NK-92 (cell line): ENCODE measurements around the gene C1QTNF3.
A peak's percentile ranks its signal among the peaks of the same experiment; 100 is the strongest.
"Not testable (repeated sequence)": the region's sequence is repeated elsewhere in the genome, so short reads cannot be mapped to it uniquely, and the experiment has no call there.

Source experiments
- DNase-seq: peaks from one replicate; lab custom pipeline; 2025; ENCODE audit not compliant: unreplicated experiment; lab: John Stamatoyannopoulos, UW

The C1QTNF3 gene

DNA sequence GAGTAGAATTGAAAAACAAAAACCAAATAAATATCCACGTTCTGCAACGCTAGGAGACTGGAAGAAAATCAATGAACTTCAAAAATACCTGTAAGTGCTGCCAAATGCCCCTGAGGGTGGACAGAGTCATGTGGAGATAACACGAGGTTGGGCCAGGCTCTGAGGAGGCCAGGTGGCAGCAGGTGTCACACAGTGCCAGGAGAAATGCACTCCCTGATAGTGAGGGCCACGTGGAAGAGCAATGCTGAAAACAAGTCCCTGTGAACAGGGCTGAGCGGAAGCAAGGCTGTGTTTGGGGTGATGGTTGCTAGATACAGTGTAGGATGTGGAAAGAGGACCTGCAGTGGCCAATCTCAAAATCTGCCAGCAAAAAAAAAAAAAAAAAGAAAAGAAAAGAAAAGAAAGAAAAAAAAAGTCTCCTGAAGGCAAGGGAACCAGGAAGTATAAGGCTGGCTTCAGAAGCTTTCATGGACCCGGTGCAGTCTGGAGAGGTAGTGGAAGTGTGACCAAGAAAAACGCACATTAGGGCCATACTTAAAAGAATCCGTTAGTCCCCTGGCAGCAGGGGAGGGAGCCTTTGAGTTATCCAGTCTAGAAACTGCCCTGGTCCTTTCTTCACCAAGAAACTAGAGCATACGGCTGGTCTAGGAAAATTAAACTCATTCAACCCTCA is 16.8 kb downstream of the C1QTNF3 start:
- DNase-seq, result no peak

DNA sequence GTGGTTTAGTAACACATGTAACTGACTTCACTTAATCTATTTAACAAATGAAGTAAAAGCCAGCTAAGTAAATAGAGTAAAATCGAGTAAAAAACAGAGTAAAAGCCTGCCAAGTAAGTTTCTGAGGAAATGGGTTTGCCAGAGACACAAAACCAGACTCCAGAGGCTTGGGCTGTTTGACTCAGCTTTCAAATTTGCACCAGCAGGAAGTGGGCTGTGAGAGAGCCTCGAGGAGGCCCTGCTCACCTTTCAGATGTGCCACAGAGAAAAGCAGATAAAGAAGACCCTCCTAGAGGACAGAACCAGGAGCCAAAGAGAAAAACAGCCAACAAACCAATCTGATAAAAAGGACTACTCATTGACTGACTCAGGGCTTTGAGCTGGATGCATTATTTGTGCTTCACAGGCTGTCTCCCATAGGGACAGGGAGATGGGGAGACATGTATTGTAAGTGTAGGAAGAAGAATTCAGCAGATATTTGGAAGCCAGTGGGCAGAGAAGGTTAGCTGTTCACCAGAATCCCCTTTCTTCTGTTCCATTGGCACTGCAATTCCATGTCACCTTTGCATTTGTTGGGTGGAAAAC is 20.8 kb downstream of the C1QTNF3 start:
- DNase-seq, result no peak

DNA sequence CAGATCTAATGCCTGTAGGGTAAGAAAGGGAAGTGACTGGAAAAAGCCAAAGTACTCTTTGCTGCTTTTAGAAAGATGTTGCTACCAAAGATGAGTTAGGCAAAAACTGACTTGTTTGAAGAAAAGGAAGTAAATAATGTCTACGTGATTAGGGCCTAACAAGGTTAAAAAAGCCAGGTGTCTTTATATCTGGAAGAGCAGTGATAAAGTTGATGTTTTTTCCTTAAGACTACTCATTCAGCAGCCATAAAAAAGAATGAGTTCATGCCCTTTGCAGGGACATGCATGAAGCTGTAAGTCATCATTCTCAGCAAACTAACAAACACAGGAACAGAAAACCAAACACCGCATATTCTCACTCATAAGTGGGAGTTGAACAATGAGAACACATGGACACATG is 21.7 kb downstream of the C1QTNF3 start:
- DNase-seq, result no peak

DNA sequence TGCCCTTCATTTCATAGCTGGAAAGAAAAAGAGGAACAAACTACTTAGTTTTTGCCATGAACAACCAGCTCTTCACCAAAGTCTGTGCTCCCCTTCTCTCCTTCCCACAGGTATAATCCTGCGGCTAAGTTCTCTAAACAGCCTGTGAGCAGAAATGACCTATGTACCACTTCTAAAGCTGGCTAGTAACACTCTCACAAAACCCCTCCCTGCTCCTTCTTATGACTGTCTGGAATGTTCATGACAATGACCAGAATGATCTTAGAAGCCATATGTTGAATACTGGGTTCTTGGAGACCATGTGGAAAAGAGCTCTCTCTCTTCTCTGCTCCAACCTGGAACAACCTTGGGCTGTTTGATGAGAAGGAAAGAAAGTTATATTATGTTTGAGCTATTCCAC is 22.3 kb downstream of the C1QTNF3 start:
- DNase-seq, result no peak

DNA sequence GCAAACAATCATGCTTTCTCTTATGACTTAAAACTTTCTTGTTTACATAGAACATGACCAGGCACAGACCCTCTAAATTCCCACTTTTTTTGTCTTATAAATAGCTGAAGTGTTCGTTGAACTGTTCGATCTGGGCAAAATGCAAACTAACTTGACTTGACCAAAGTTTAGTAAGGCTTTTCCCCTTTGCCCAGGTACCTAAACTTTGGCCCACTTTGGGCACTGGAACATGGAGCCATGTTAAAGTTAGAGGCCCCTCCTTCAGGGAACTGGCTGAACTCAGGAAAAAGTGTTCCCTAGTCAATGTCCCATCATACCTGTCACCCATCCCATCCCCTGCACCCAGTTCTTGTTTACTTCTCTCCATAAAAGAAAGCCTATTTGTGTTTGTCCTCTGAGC is 25.8 kb downstream of the C1QTNF3 start:
- DNase-seq, result no peak

DNA sequence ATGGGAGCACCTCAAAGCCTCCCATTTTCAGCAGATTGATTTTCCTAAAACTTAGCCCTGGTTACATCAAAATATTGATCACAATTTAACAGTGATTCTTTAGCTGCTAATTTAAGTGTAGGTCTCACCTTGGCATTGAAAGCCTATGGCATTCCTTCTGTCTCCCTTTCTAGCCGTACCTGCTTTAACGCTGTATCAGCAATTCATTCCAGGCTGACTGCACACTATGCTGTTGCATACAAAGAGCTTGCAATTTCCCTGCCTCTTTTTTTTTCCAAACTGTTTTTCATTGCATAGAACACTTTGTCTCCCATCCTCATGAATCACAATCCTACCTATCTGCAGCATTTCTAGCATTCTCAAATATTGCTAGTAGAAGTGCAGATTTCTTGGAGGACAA is 26.3 kb downstream of the C1QTNF3 start:
- DNase-seq, result no peak

DNA sequence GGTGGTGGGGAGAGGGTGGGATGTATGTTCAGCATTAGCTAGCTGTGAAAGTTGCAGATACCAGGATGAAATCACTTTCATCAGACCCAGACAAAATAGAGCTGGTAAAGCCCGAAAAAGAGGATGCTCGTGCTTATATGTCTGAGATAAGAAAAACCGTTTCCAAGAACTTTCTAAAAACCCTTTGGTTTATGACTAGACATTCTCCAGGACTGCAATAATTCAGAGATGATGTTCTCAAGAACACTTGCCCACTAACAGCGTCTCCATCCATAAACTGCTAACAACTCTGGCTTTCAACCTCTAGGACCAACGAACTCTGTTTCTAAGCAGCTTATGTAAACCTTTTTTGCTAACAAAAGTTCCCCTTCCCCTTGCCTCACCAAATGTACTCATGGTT is 26.8 kb downstream of the C1QTNF3 start:
- DNase-seq, result no peak

DNA sequence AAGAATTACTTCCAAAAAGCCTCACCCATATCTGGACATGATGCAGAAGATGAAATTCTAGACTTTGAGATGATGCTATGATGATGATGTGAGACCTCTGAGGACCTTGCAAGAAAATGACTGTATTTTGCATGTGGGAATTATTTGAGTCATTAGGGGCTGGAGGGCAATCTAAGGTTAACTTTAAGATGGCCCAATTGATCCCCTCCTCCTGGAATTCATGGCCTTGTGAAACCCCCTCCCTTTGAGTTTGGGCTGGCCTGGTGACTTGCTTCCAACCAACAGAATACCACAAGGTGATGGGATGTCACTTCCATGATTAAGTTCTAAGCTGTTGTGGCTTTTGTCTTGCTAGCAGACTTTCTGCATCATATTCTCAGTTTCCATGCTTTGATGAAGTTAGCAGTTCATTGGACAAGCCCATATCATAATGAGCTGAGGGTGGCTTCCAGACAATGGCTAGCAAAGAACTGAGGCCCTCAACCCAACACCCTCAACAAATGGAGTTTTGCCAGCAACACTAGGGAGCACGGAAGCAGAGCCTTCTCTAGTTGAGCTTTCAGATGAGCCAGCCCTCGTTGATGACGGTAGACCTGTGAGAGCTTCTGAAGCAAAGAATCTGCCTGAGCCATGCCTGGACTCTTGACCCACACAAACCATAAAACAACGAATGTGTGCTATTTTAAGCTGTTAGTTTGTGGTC is 27.7 kb downstream of the C1QTNF3 start:
- DNase-seq, result no peak

DNA sequence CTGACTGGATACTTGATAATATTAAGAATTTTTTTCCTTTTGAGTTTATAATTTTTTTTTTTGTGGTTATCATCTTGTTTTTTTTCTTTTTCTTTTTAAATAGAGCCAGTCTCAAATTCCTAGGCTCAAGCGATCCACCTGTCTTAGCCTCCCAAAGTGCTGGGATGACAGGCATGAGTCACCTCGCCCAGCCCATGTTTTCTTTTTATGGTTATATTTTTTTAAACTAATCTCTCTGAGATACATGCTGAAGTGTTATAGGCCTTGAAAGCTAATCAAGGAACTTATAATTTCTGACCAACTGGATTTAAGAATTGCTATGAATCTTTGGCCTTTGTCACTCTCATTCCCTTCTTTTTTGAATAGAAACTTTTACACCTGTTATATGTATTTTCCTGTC is 28.4 kb downstream of the C1QTNF3 start:
- DNase-seq, result no peak

DNA sequence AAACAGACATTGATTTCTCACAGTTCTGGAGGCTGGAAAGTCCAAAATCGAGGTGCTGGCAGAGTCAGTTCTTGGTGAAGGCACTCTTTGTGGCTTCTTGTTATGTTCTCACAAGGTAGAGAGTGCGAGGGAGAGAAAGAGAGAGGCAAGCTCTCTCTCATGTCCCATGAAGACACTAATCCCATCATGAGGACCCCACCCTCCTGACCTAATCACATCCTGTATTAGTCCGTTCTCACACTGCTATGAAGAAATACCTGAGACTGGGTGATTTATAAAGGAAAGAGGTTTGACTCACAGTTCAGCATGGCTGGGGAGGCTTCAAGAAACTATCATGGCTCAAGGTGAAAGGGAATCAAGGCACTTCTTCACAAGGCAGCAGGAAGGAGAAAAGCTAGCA is 29.5 kb downstream of the C1QTNF3 start:
- no peak for DNase-seq

DNA sequence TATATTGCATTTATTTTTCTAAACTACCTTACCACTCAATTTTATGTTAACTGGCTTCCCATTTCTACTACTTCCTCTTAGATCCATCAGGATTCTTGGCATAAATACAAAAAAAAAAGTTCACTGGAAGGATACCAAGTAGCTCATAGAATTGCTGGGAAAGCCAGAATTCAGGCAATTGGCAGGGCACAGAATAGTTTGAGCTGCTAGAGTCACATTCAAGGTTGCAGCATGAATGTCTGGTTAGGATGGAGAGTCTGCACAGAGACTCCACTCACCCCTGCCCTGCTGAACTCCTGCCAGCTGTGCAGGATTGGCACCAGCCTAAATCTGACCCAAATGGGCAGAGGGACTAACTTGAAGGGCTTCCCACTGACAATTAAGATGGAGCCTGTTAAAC is 30.2 kb downstream of the C1QTNF3 start:
- DNase-seq, result no peak

DNA sequence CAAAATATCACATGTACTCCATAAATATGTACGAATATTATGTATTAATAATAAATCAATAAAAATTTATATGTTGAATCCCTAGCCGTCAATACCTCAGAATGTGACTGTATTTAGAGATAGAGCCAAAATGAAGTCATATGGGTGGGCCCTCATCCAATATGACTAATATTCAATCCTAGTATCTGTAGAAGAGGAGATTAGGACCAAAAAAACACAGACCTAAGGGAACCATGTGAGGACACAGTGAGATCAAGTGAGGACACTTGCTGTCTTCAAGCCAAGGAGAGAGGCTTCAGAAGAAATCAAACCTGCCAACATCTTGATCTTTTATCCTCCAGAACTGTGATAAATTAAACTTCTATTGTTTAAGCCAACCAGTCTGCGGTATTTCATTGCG is 31.5 kb downstream of the C1QTNF3 start:
- no peak for DNase-seq

DNA sequence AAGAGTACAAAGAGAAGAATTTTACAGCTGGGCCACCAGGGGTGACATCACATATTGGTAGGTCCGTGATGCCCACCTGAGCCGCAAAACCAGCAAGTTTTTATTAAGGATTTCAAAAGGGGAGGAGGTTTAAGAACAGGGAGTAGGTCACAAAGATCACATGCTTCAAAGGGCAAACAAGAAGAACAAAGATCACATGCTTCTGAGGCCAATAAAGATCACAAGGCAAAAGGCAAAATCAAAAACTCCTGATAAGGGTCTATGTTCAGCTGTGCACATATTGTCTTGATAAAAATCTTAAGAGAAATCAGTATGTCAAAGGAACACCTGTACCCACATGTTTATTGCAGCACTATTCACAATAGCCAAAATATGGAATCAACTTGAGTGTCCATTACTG is 32.9 kb downstream of the C1QTNF3 start:
- DNase-seq, result not testable (repeated sequence)

DNA sequence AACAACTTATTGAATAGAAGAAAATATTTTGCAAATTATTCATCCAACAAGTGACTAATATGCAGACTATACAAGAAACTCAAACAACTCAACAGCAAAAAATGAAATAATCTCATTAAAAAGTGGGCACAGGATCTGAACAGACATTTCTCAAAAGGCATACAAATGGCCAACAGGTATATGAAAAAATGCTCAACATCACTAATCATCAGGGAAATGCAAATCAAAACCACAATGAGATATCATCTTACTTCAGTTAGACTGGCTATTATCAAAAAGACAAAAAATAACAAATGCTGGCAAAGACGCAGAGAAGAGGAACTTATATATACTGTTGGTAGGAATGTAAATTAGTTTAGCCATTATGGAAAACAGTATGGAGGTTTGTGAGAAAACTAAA is 33.4 kb downstream of the C1QTNF3 start:
- no peak for DNase-seq

DNA sequence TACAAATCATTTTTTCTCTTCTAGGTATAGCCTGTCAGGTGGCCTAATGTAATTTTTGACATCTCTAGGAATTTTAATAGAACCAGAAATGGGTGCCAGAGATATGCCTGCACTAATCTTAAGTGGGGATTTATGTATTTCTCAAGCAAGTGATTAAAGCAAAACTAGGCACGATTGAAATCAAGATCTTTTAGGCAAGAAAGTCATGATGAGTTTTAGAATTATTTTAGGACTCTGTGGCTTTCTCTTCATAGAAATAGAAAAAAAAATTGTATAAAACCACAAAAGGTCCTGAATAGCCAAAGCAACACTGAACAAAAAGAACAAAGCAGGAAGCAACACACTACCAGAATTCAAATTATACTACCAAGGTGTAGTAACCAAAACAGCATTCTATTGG is 34.2 kb downstream of the C1QTNF3 start:
- DNase-seq, result no peak

DNA sequence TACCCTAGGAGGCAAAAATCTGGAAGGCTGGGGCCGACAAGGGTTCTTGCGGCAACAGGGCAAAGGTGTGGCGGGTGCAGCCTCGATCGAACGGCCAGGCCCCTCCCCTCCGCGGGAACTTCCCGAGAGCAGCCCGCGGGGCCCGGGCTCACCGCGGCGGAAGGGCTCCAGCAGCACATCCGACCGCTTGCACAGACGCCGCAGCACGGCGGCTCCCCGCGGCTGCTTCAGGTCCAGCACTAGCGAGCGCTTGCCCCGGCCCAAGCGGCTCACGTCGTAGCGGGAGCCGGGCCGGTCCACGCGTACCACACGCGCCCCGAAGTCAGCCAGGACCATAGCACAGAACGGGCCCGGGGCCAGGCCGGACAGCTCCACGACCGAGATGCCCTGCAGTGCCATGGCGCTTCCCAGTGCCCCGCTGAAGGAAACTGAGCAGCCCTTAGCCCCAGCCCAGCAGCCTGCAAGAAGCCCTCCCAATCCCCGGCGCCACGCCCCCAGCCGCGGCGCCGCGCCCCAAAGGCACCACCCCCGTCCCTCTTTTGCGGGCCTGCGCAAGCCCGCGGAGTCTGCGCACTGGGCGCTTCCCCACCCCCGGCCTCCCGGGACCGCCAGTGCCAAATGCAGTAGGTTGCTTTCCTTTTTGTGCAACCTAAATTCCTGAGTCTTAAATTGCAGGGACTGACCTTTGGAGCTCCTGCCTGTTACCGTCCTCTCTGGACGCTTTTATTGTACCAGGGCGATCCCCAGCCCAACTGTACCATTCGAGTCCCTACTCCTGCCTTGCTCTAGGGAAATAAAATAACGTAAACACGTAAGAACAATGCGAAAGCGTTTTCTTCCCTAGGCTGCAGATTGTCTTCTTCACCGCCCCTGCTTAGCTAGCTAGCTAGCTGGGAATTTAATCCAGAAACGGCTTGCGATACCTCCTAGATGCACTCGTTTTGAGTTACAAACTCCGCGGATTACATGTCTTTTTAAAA is 35.1 kb downstream of the C1QTNF3 start, which contains the start of gene AMACR:
Gene AMACR, minus strand, starts transcription at position 430 of the 980 bp plus-strand sequence. Its CDS starts 31 bp downstream, at position 399.
- DNase-seq, result peak; percentile 51

DNA sequence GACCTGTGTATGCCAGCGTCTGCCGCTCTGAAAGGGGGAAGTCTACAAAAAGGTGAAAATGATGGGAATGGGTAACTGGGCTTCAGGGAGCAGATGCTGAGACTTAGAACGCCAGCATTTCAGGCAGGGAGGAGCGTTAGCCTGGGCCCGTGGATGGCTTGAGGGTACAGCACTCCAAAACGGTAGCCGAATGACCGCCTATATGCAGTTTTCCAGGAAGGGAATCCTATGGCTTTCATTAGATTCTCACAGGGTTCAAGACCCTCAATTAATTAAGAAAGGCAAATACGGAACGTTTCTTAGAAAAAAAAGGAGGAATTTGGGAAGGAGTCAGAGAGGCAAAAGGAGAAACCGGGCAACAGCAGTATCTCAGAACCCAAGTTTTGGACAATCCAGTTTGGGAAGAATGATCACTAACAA is 35.8 kb downstream of the C1QTNF3 start:
- no peak for DNase-seq

DNA sequence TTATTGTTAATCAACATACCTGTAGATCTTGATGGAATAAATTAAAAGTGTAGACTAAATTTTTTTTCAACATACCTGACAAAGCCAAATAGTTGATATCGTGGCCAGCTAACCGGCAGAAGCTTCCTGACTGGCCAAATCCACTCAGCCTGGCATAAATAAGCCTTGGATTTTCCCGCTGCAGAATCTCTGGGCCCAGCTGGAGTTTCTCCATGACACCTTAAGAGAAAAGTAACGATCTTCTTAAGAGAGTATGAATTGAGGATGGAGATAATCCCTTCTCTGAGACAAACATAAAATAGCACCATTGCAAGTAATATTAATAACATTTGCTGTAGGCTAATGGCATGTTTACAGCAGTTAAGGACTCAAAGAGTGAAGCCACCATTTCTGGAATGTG is 37.3 kb downstream of the C1QTNF3 start:
- DNase-seq, result no peak

DNA sequence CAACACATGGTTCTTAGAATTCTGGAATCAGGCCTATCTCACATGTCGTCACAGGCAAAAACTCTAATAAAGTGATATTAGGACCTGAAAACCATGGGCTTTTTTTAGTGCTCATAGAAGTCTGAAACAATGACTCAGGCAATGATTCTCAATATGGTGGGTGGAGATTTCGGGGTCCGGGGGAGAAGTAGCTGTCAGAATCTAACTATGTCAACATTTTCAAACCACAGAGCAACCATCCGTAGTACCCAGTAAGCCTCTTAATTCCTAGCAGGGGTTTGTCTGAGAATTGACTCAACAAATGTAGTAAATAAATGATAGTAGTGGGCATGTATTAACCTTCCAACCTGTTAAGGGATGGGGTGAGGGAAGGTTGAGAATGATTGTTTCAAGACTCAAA is 37.8 kb downstream of the C1QTNF3 start:
- no peak for DNase-seq

DNA sequence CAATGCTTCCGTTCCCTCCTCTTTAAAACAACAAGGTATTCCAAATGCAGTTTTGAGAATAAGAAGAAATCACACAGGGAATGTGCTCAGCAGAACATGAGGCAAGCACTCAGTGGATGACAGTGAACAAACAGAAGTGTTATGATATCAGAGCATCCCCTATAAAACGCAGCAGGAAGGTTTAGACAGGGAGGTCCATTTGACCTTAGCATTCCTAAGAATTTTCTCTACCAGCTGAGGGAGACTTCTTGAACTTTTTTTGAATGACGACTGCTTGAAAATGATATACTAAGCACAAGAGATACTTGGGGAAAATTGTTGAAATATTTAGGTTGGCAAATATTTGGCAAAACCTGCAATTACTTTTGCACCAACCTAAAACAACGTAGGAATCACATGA is 39.1 kb downstream of the C1QTNF3 start:
- no peak for DNase-seq

DNA sequence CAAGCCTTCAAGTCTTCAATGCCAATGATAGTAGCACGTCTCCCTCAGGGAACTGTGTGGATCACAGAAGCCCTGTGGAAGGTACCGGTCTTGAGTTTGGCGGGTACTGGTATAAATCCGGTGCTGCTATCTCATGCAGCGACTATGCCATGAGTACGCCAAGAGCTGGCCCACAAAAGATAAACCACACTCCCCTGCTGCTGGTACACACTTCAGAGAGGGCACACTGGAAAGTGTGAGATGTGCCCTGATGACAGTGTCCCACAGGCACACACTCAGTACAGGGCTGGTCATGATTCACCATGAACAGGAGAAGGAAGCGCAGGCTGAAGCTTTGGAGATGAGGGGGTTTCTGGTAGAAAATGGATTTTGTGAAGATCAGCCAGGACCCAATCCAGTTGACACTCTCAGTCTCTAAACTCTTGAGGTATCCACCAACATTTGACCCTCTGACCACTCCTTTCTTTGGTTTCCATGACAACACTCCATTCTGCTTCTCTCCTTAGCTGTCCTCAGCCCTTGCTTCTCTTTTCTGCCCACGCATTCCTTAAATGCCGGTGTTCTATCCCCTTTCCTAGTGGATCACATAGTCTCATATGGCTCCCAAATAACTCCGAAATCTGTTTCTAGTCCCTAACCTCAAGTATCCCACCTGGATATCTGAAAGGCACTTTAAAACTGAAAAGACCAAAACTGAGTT is 40.2 kb downstream of the C1QTNF3 start:
- DNase-seq, result no peak
